GM19023 (cell line): ENCODE results near the gene BORCS6.
"Not testable (repeated sequence)": the region's sequence is repeated elsewhere in the genome, so short reads cannot be mapped to it uniquely, and the experiment has no call there.

Experiments used
- ATAC-seq: cut with Tn5 transposase; IDR thresholded peaks from one replicate; pipeline ENCODE4 v1.9.1; 2021; ENCODE audit warnings: mild to moderate bottlenecking, moderate library complexity; ENCODE audit not compliant: unreplicated experiment

The BORCS6 gene

GRCh38 chr17:8189711-8190477 is at the start of gene BORCS6:
BORCS6 (minus strand) TSS chr17:8190180; CDS start chr17:8190140, 40 bp downstream.
- peak; percentile 49 for ATAC-seq

GRCh38 chr17:8237886-8238285 is 47.9 kb upstream of the BORCS6 start:
- no peak for ATAC-seq

- no peak for ATAC-seq
Observed at GRCh38 chr17:8237175-8237574, 47.2 kb upstream of the BORCS6 start.

- no peak for ATAC-seq
Observed at GRCh38 chr17:8235676-8236075, 45.7 kb upstream of the BORCS6 start.

GRCh38 chr17:8234361-8235270 is 44.6 kb upstream of the BORCS6 start:
- no peak for ATAC-seq

GRCh38 chr17:8231701-8232100 is 41.7 kb upstream of the BORCS6 start:
- no peak for ATAC-seq

- ATAC-seq: no peak
Observed at GRCh38 chr17:8227238-8227581, 37.2 kb upstream of the BORCS6 start.

GRCh38 chr17:8226536-8227237 is 36.7 kb upstream of the BORCS6 start:
- ATAC-seq: no peak

GRCh38 chr17:8225813-8226535 is 36.0 kb upstream of the BORCS6 start:
- no peak for ATAC-seq

GRCh38 chr17:8224891-8225812 is 35.2 kb upstream of the BORCS6 start:
- no peak for ATAC-seq

GRCh38 chr17:8223356-8224126 is 33.6 kb upstream of the BORCS6 start:
- ATAC-seq: no peak

GRCh38 chr17:8222630-8223355 is 32.8 kb upstream of the BORCS6 start:
- peak; percentile 33 for ATAC-seq

GRCh38 chr17:8222380-8222629 is 32.3 kb upstream of the BORCS6 start:
- peak; percentile 28 for ATAC-seq

GRCh38 chr17:8221663-8222379 is 31.8 kb upstream of the BORCS6 start:
- ATAC-seq: peak; percentile 41

- no peak for ATAC-seq
Observed at GRCh38 chr17:8220783-8221662, 31.0 kb upstream of the BORCS6 start.

GRCh38 chr17:8214000-8214399 is 24.0 kb upstream of the BORCS6 start:
- not testable (repeated sequence) for ATAC-seq
